Suprapubic skin (tissue), 4 donors: ENCODE data around the gene PRIMPOL. TPM values are rescaled to one million over a fixed set of nuclear protein-coding genes. Genes with fewer than 3 reads are reported as not detected.
"Not testable (repeated sequence)": the region's sequence is repeated elsewhere in the genome, so short reads cannot be mapped to it uniquely, and the experiment has no call there.

Experiments
- DNase-seq, 2 donors: peaks; one replicate each; pipeline ENCODE4 v3.0.0-alpha.2; 2019; ENCODE audit warnings: low spot score in 2 of 2
- H3K27ac ChIP-seq: fragments of 200-600 bp; sonication (generic); one replicate; pipeline ENCODE4 v1.5.1; 2019
- H3K27me3 ChIP-seq: fragments of 200-600 bp; sonication (generic); one replicate; pipeline ENCODE4 v1.5.1; 2019
- H3K36me3 ChIP-seq: fragments of 200-600 bp; sonication (generic); one replicate; pipeline ENCODE4 v1.5.1; 2019
- H3K4me1 ChIP-seq: fragments of 200-600 bp; sonication (generic); one replicate; pipeline ENCODE4 v1.5.1; 2019
- H3K4me3 ChIP-seq: fragments of 200-600 bp; sonication (generic); one replicate; pipeline ENCODE4 v1.5.1; 2019; ENCODE audit warnings: mild to moderate bottlenecking
- H3K9me3 ChIP-seq: fragments of 200-600 bp; sonication (generic); one replicate; pipeline ENCODE4 v1.5.1; 2019
- CTCF ChIP-seq, 2 donors: fragments of 200-600 bp in 1 of 2; fragments of 450-650 bp in 1 of 2; sonication (generic) in 1 of 2; IDR thresholded peaks; one replicate each; pipeline ENCODE4 v1.5.1; 2016 to 2019; ENCODE audit warnings: antibody characterized with exemption in 2 of 2, mild to moderate bottlenecking in 1 of 2, moderate library complexity in 1 of 2
- EP300 ChIP-seq: sonication (generic); formaldehyde crosslinking; IDR thresholded peaks from one replicate; pipeline ENCODE4 v1.6.1; 2017; ENCODE audit warnings: antibody characterized with exemption
- POLR2A ChIP-seq, 2 donors: fragments of 450-650 bp; IDR thresholded peaks; one replicate each; pipeline ENCODE4 v1.6.1; 2017; ENCODE audit warnings: antibody characterized with exemption in 2 of 2, mild to moderate bottlenecking in 2 of 2, moderate library complexity in 2 of 2
- POLR2AphosphoS5 ChIP-seq, 3 donors: sonication (generic); formaldehyde crosslinking; IDR thresholded peaks; one replicate each; pipeline ENCODE4 v1.6.1; 2017; ENCODE audit warnings: antibody characterized with exemption in 3 of 3
- WGBS: methylation state at CpG from one replicate; pipeline ENCODE4 v1.1.5; 2018; 5-methylcytosine and 5-hydroxymethylcytosine counted together
- total RNA-seq, 4 donors: library from RNA; depleted of rRNA; stranded (reverse); fragments of >200 nt; gene quantifications; one replicate each; pipeline ENCODE4 v1.1.0, GENCODE V29; 2016

PRIMPOL gene, protein sequence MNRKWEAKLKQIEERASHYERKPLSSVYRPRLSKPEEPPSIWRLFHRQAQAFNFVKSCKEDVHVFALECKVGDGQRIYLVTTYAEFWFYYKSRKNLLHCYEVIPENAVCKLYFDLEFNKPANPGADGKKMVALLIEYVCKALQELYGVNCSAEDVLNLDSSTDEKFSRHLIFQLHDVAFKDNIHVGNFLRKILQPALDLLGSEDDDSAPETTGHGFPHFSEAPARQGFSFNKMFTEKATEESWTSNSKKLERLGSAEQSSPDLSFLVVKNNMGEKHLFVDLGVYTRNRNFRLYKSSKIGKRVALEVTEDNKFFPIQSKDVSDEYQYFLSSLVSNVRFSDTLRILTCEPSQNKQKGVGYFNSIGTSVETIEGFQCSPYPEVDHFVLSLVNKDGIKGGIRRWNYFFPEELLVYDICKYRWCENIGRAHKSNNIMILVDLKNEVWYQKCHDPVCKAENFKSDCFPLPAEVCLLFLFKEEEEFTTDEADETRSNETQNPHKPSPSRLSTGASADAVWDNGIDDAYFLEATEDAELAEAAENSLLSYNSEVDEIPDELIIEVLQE
- total RNA-seq = 10 to 100 TPM in 3 of 4 donors, 1 to 10 TPM in 1; 6.8 to 28.9 (median 15.2) TPM

- H3K27ac ChIP-seq = peak within 1 kb of the TSS; percentile 96
- H3K36me3 ChIP-seq = peaks cover 12% of the 10 kb centered on the region
- peak; percentile 98 for DNase-seq
- H3K4me3 ChIP-seq = peak within 1 kb of the TSS; percentile 99
- H3K9me3 ChIP-seq = no peaks in the 10 kb centered on the region
- H3K4me1 ChIP-seq = peaks cover 41% of the 10 kb centered on the region
- 0% methylated on average over 36 of the region's 90 CpGs for WGBS
- H3K27me3 ChIP-seq = no peaks in the 10 kb centered on the region
- TF ChIP-seq POLR2A (IDR thresholded peaks at IDR 0.05) = peak; percentile 46 to 76
- TF ChIP-seq CTCF (IDR thresholded peaks at IDR 0.05) = peak in 1 of 2 donors; percentile 41
- peak in 2 of 3 donors; percentile 43 to 90 for TF ChIP-seq POLR2AphosphoS5 (IDR thresholded peaks at IDR 0.05)
- TF ChIP-seq EP300 = no peak
Measured at GRCh38 chr4:184649026-184649970, at the start of gene PRIMPOL, which contains the start of gene CASP3. TSS of gene PRIMPOL (plus strand) at chr4:184649738. CDS start at chr4:184657141, 7,403 bp downstream. TSS of gene CASP3 (minus strand) at chr4:184649447. CDS start at chr4:184638453, 10,994 bp downstream.

- not testable (repeated sequence) for H3K27ac ChIP-seq, H3K36me3 ChIP-seq, DNase-seq, H3K9me3 ChIP-seq, H3K4me1 ChIP-seq, H3K27me3 ChIP-seq, H3K4me3 ChIP-seq
- WGBS = 83% methylated on average over 4 of the region's 8 CpGs
Measured at GRCh38 chr4:184600982-184601381, 48.6 kb upstream of the PRIMPOL start.

- H3K27ac ChIP-seq, H3K4me1 ChIP-seq, H3K36me3 ChIP-seq, H3K27me3 ChIP-seq, H3K9me3 ChIP-seq, DNase-seq, H3K4me3 ChIP-seq: not testable (repeated sequence)
- WGBS = 0% methylated on average over 1 of the region's 1 CpG
Measured at GRCh38 chr4:184602857-184603256, 46.7 kb upstream of the PRIMPOL start.

DNA sequence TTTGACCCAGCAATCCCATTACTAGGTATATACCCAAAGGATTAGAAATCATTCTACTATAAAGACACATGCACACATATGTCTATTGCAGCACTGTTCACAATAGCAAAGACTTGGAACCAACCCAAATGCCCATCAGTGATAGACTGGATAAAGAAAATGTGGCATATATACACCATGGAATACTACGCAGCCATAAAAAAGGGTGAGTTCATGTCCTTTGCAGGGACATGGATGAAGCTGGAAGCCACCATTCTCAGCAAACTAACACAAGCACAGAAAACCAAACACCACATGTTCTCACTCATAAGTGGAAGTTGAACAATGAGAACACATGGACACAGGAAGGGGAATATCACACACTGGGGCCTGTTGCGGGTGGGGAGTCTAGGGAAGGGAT, 42.1 kb upstream of the PRIMPOL start:
- not testable (repeated sequence) for H3K36me3 ChIP-seq, H3K4me1 ChIP-seq, H3K27ac ChIP-seq, H3K9me3 ChIP-seq, H3K27me3 ChIP-seq, DNase-seq, H3K4me3 ChIP-seq
- 50% methylated on average over 2 of the region's 2 CpGs for WGBS

GRCh38 chr4:184612074-184612473, 37.5 kb upstream of the PRIMPOL start:
- Histone ChIP-seq H3K4me1 (no peaks in the 10 kb centered on the region), H3K4me3 (no peak overlapping the region), H3K36me3 (no peaks in the 10 kb centered on the region), H3K27ac (no peak overlapping the region), H3K9me3 (peaks cover 3% of the 10 kb centered on the region), H3K27me3 (no peaks in the 10 kb centered on the region)
- no peak for DNase-seq
- WGBS = 86% methylated on average over 3 of the region's 3 CpGs
- TF ChIP-seq EP300 (no peak), POLR2A (IDR thresholded peaks at IDR 0.05) (no peak), POLR2AphosphoS5 (IDR thresholded peaks at IDR 0.05) (no peak), CTCF (IDR thresholded peaks at IDR 0.05) (no peak)

GRCh38 chr4:184613405-184613804, 36.1 kb upstream of the PRIMPOL start:
- no peaks in the 10 kb centered on the region for H3K36me3 ChIP-seq
- no peak for DNase-seq
- H3K4me1 ChIP-seq = no peaks in the 10 kb centered on the region
- H3K27ac ChIP-seq = no peak overlapping the region
- peaks cover 3% of the 10 kb centered on the region for H3K9me3 ChIP-seq
- TF ChIP-seq POLR2AphosphoS5 (IDR thresholded peaks at IDR 0.05) (no peak), POLR2A (IDR thresholded peaks at IDR 0.05) (no peak), CTCF (IDR thresholded peaks at IDR 0.05) (no peak), EP300 (no peak)
- no peaks in the 10 kb centered on the region for H3K27me3 ChIP-seq
- WGBS = 82% methylated on average over 2 of the region's 2 CpGs
- no peak overlapping the region for H3K4me3 ChIP-seq
